HG03196 (cell line): ENCODE results near the gene ATXN1.
A peak's percentile ranks its signal among the peaks of the same experiment; 100 is the strongest.
"Not testable (repeated sequence)": the region's sequence is repeated elsewhere in the genome, so short reads cannot be mapped to it uniquely, and the experiment has no call there.

ENCODE experiments used
- ATAC-seq: cut with Tn5 transposase; IDR thresholded peaks from one replicate; pipeline ENCODE4 v1.9.1; 2021; ENCODE audit not compliant: unreplicated experiment

ATXN1 gene

GRCh38 chr6:16548121-16548520, 213.1 kb downstream of the ATXN1 start:
- ATAC-seq, result no peak

- no peak for ATAC-seq
Measured at GRCh38 chr6:16547587-16547986, 213.7 kb downstream of the ATXN1 start.

- ATAC-seq, result no peak
Measured at GRCh38 chr6:16546861-16547260, 214.4 kb downstream of the ATXN1 start.

GRCh38 chr6:16545382-16545781, 215.9 kb downstream of the ATXN1 start:
- no peak for ATAC-seq

- no peak for ATAC-seq
Measured at GRCh38 chr6:16544521-16544920, 216.7 kb downstream of the ATXN1 start.

GRCh38 chr6:16544006-16544405, 217.3 kb downstream of the ATXN1 start:
- no peak for ATAC-seq

GRCh38 chr6:16543521-16543920, 217.7 kb downstream of the ATXN1 start:
- ATAC-seq, result no peak

- no peak for ATAC-seq
Measured at GRCh38 chr6:16542070-16542469, 219.2 kb downstream of the ATXN1 start.

- peak; percentile 44 for ATAC-seq
Measured at GRCh38 chr6:16540804-16541752, 220.2 kb downstream of the ATXN1 start.

- ATAC-seq, result not testable (repeated sequence)
Measured at GRCh38 chr6:16540383-16540782, 220.9 kb downstream of the ATXN1 start.

GRCh38 chr6:16539086-16539931, 222.0 kb downstream of the ATXN1 start:
- ATAC-seq, result no peak

GRCh38 chr6:16535564-16535963, 225.7 kb downstream of the ATXN1 start:
- no peak for ATAC-seq

GRCh38 chr6:16533721-16534136, 227.5 kb downstream of the ATXN1 start:
- ATAC-seq, result no peak

GRCh38 chr6:16533210-16533609, 228.1 kb downstream of the ATXN1 start:
- ATAC-seq, result no peak

GRCh38 chr6:16527691-16528090, 233.6 kb downstream of the ATXN1 start:
- ATAC-seq, result no peak

GRCh38 chr6:16524380-16524707, 236.9 kb downstream of the ATXN1 start:
- ATAC-seq, result no peak

GRCh38 chr6:16523606-16524379, 237.5 kb downstream of the ATXN1 start:
- no peak for ATAC-seq

GRCh38 chr6:16522937-16523336, 238.3 kb downstream of the ATXN1 start:
- no peak for ATAC-seq

- ATAC-seq, result no peak
Measured at GRCh38 chr6:16521528-16521927, 239.7 kb downstream of the ATXN1 start.

GRCh38 chr6:16519265-16520242, 241.7 kb downstream of the ATXN1 start:
- no peak for ATAC-seq
